Nephron progenitor cell (in vitro differentiated cells): ENCODE measurements around the gene DEPDC1B.

ENCODE experiments used
- DNase-seq: peaks from one replicate; pipeline ENCODE4 v3.0.0; 2021
- H3K27ac Mint-ChIP-seq: 2 replicates; pipeline ENCODE4 v1.8.0; 2021; ENCODE audit warnings: mild to moderate bottlenecking, moderate library complexity, mixed read lengths
- H3K27me3 Mint-ChIP-seq: 2 replicates; pipeline ENCODE4 v1.8.0; 2021; ENCODE audit warnings: mild to moderate bottlenecking, low read depth, mixed read lengths; ENCODE audit not compliant: poor library complexity
- H3K36me3 Mint-ChIP-seq: 2 replicates; pipeline ENCODE4 v1.8.0; 2021; ENCODE audit warnings: low read depth, mixed read lengths
- H3K4me1 Mint-ChIP-seq: 2 replicates; pipeline ENCODE4 v1.8.0; 2021; ENCODE audit warnings: mixed read lengths
- H3K4me3 Mint-ChIP-seq: 2 replicates; pipeline ENCODE4 v1.8.0; 2021; ENCODE audit warnings: mild to moderate bottlenecking, moderate library complexity, mixed read lengths
- H3K9me3 Mint-ChIP-seq: 2 replicates; pipeline ENCODE4 v1.8.0; 2021; ENCODE audit warnings: mild to moderate bottlenecking, moderate library complexity, mixed read lengths
- TF ChIP-seq, protein P1 (sequence below): fragments of 200-600 bp; sonication (generic); IDR thresholded peaks from 2 replicates; pipeline ENCODE4 v1.5.0; 2021; ENCODE audit warnings: antibody characterized with exemption

The DEPDC1B gene

DNA sequence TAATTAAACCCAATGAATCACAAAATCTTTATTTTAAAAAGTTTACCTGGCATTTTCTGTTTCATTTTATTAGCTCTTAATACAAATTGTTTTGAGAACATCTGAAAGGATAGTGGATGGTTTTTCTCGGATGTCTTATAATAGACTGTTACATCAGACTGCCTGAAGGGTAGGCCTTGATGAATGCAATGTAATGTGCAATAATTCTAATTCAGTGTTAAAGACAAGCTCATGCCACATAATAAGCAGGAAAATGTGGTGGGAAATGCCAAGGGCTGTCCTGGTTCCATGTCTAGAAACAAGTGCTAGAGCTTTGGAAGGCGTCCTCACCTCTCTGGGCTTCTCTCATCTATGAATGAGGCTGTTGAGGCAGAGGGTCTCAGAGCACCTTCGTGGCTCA, 148.1 kb downstream of the DEPDC1B start:
- Mint-ChIP-seq H3K36me3 (peaks cover 20% of the 10 kb centered on the region), H3K4me3 (no peak overlapping the region), H3K27ac (no peak overlapping the region), H3K4me1 (no peaks in the 10 kb centered on the region), H3K27me3 (peaks cover 5% of the 10 kb centered on the region), H3K9me3 (peaks cover 15% of the 10 kb centered on the region)
- TF ChIP-seq, protein P1, sequence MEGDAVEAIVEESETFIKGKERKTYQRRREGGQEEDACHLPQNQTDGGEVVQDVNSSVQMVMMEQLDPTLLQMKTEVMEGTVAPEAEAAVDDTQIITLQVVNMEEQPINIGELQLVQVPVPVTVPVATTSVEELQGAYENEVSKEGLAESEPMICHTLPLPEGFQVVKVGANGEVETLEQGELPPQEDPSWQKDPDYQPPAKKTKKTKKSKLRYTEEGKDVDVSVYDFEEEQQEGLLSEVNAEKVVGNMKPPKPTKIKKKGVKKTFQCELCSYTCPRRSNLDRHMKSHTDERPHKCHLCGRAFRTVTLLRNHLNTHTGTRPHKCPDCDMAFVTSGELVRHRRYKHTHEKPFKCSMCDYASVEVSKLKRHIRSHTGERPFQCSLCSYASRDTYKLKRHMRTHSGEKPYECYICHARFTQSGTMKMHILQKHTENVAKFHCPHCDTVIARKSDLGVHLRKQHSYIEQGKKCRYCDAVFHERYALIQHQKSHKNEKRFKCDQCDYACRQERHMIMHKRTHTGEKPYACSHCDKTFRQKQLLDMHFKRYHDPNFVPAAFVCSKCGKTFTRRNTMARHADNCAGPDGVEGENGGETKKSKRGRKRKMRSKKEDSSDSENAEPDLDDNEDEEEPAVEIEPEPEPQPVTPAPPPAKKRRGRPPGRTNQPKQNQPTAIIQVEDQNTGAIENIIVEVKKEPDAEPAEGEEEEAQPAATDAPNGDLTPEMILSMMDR: no peak
- DNase-seq: no peak

DNA sequence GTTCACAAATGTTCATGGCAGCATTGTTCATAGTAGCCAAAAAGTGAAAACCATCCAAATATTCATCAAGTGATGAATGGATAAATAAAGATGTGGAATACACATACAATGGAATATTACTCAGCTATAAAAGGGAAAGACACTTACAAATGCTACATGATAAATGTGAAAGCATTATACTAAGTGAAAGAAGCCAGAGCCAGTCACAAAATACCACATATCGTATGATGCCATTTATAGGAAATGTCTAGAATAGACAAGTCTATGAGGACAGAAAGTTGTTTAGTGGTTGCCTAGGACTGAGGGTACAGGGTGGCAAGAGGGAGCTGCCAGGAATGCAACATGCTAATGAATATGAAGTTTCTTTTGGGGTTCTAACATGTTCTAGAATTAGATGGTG, 148.7 kb downstream of the DEPDC1B start:
- Mint-ChIP-seq H3K27ac (no peak overlapping the region), H3K27me3 (peaks cover 5% of the 10 kb centered on the region), H3K4me3 (no peak overlapping the region), H3K36me3 (peaks cover 16% of the 10 kb centered on the region), H3K9me3 (peaks cover 11% of the 10 kb centered on the region), H3K4me1 (no peaks in the 10 kb centered on the region)
- DNase-seq: no peak
- TF ChIP-seq, protein P1: no peak

DNA sequence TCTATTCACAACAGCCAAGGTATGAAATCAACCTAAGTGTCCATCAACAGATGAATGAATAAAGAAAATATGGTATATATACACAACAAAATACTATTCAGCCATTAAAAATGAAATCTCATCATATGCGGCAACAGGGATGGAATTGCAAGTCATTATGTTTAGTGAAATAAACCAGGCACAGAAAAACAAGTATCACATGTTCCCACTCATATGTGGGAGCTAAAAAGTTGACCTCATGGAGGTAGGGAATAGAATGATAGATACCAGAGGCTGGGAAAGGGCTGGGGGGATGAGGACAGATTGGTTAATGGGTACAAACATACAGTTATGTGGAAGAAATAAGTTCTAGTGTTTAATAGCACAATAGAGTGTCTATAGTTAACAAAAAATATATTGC, 149.7 kb downstream of the DEPDC1B start:
- peaks cover 16% of the 10 kb centered on the region for H3K36me3 Mint-ChIP-seq
- H3K27me3 Mint-ChIP-seq: peaks cover 5% of the 10 kb centered on the region
- no peak overlapping the region for H3K27ac Mint-ChIP-seq
- no peak for DNase-seq
- peaks cover 9% of the 10 kb centered on the region for H3K9me3 Mint-ChIP-seq
- TF ChIP-seq, protein P1: no peak
- H3K4me1 Mint-ChIP-seq: no peaks in the 10 kb centered on the region
- H3K4me3 Mint-ChIP-seq: no peak overlapping the region

DNA sequence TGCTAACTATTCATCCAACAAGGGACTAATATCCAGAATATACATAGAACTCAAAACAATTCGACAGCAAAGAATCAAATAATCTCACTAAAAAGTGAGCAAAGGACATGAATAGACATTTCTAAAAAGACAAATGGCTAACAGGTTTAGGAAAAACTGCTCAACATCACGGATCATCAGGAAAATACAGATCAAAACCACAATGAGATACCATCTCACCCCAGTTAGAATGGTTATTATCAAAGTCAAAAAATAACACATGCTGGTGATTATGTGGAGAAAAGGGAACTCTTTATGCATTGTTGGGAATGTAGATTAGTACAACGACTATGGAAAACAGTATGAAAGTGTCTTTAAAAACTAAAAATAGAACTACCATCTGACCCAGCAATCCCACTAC, 150.1 kb downstream of the DEPDC1B start:
- Mint-ChIP-seq H3K4me3 (no peak overlapping the region), H3K27me3 (peaks cover 5% of the 10 kb centered on the region), H3K27ac (no peak overlapping the region), H3K9me3 (peaks cover 4% of the 10 kb centered on the region), H3K4me1 (no peaks in the 10 kb centered on the region), H3K36me3 (peaks cover 11% of the 10 kb centered on the region)
- TF ChIP-seq, protein P1: no peak
- no peak for DNase-seq
